HCT116 (cell line): ENCODE data around the gene SLC29A1.

Source experiments
- TF ChIP-seq, protein P1 (sequence below), 3 experiments: fragments of 200-600 bp in 1 of 3; sonication (generic) in 1 of 3; IDR thresholded peaks in 2 of 3; conservative IDR thresholded peaks in 1 of 3; 2 replicates each; pipeline ENCODE4 v1.5.1; 2012 to 2017; ENCODE audit warnings: low read depth in 2 of 3, low read length in 2 of 3, antibody characterized with exemption in 1 of 3, borderline replicate concordance in 1 of 3, control low read depth in 1 of 3, mild to moderate bottlenecking in 1 of 3, mixed read lengths in 1 of 3, mixed run types in 1 of 3, moderate library complexity in 1 of 3; ENCODE audit not compliant: insufficient read depth in 1 of 3
- TF ChIP-seq, protein P2 (sequence below): IDR thresholded peaks from 2 replicates; pipeline ENCODE4 v1.6.1; 2012; ENCODE audit warnings: low read depth

DNA sequence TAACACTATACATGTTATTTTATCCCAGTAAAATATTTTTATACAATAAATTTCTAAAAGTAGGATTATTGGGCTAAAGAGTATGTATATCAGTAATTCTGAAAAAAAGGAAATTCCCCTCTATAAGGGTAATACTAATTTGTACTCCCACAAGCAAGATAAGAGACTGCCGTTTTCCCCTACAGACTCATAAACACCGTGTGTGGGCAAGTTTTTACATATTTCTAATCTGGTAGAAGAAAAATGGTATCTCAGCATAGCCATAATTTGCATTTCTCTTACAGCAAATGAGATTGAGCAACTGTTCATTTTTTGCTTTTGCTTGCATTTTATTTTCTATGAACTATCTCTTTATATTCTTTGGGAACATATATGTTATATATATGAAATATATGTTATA is 32.7 kb upstream of the SLC29A1 start:
- TF ChIP-seq, protein P1, sequence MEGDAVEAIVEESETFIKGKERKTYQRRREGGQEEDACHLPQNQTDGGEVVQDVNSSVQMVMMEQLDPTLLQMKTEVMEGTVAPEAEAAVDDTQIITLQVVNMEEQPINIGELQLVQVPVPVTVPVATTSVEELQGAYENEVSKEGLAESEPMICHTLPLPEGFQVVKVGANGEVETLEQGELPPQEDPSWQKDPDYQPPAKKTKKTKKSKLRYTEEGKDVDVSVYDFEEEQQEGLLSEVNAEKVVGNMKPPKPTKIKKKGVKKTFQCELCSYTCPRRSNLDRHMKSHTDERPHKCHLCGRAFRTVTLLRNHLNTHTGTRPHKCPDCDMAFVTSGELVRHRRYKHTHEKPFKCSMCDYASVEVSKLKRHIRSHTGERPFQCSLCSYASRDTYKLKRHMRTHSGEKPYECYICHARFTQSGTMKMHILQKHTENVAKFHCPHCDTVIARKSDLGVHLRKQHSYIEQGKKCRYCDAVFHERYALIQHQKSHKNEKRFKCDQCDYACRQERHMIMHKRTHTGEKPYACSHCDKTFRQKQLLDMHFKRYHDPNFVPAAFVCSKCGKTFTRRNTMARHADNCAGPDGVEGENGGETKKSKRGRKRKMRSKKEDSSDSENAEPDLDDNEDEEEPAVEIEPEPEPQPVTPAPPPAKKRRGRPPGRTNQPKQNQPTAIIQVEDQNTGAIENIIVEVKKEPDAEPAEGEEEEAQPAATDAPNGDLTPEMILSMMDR (IDR thresholded peaks at IDR 0.05 in 2 of 3, conservative IDR thresholded peaks at IDR 0.05 in 1 of 3; ENCODE audit: borderline replicate concordance in 1 of 3, insufficient read depth in 1 of 3, low read depth in 2 of 3, low read length in 2 of 3): no peak
- TF ChIP-seq, protein P2, sequence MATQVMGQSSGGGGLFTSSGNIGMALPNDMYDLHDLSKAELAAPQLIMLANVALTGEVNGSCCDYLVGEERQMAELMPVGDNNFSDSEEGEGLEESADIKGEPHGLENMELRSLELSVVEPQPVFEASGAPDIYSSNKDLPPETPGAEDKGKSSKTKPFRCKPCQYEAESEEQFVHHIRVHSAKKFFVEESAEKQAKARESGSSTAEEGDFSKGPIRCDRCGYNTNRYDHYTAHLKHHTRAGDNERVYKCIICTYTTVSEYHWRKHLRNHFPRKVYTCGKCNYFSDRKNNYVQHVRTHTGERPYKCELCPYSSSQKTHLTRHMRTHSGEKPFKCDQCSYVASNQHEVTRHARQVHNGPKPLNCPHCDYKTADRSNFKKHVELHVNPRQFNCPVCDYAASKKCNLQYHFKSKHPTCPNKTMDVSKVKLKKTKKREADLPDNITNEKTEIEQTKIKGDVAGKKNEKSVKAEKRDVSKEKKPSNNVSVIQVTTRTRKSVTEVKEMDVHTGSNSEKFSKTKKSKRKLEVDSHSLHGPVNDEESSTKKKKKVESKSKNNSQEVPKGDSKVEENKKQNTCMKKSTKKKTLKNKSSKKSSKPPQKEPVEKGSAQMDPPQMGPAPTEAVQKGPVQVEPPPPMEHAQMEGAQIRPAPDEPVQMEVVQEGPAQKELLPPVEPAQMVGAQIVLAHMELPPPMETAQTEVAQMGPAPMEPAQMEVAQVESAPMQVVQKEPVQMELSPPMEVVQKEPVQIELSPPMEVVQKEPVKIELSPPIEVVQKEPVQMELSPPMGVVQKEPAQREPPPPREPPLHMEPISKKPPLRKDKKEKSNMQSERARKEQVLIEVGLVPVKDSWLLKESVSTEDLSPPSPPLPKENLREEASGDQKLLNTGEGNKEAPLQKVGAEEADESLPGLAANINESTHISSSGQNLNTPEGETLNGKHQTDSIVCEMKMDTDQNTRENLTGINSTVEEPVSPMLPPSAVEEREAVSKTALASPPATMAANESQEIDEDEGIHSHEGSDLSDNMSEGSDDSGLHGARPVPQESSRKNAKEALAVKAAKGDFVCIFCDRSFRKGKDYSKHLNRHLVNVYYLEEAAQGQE: no peak
